Measurements from ENCODE around the gene TBC1D22A. TPM values are rescaled to one million over a fixed set of nuclear protein-coding genes. Genes with fewer than 3 reads are reported as not detected.

Gene TBC1D22A
- polyA plus RNA-seq, 1 donor (not counting 4 experiments of a cell fraction or from before 2014, with no cell fraction given) = 20.9 TPM

DNA sequence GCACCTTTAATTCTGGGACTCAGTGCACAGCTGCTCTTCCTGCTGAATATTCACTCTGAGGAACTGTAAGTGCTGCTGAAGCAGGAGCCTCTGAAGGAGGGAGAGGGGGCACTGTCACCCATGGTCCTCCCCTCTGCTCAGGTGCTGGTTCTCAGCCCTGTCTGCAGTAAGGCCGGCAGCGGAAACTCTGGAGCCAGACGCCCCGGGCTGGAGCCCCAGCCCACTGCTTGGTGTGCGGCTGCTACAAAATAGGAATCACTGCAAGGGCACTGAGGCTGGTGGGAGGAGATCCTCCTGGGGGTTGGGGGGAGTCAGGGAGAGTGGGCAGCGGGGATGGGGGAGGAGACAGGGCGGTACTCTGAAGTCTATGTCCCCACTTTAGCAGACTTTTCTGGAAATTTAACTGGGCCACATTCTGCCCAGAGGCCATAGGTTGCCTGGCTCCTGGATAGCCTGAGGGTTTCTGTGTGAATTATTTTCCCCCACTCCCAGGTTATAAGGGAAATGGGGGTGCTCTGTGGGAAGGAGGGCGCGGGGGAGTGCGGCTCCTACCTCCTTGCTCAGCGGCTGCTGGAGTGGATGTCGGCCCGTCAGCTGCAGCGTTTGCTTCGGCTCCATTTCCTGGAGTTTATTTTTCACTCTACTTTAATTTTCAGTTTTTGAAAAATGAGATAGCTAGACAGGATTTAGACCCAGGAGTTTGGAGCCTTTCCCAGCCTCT is 33.6 kb downstream of the TBC1D22A start:
- peaks cover 39% of the 10 kb centered on the region in 2 experiments for H3K36me3 ChIP-seq (ENCODE audit: control insufficient read depth in 2 of 2, extremely low read depth in 1 of 2, insufficient read depth in 2 of 2, low read length in 2 of 2)
- H3K4me3 ChIP-seq (ENCODE audit: control insufficient read depth in 2 of 3, extremely low read depth in 1 of 3, insufficient read depth in 2 of 3, low read depth in 1 of 3, low read length in 3 of 3) = no peak overlapping the region
- no peaks in the 10 kb centered on the region for H3K9me3 ChIP-seq (ENCODE audit: control insufficient read depth, low read depth, low read length)
- H4K20me1 ChIP-seq (ENCODE audit: control insufficient read depth, extremely low read depth, insufficient read depth, low read length) = peaks cover 5% of the 10 kb centered on the region
- no peak overlapping the region for H3K27ac ChIP-seq (ENCODE audit: control insufficient read depth, insufficient read depth, low read length)
- H2AFZ ChIP-seq (ENCODE audit: control insufficient read depth, low read length) = no peak overlapping the region
- no peaks in the 10 kb centered on the region for H3K27me3 ChIP-seq (ENCODE audit: control insufficient read depth, extremely low read depth, insufficient read depth, low read length)
- H3K79me2 ChIP-seq (ENCODE audit: control insufficient read depth, insufficient read depth, low read length) = peaks cover 30% of the 10 kb centered on the region
- TF ChIP-seq CTCF (optimal IDR thresholded peaks at IDR 0.05 in 1 of 3, IDR thresholded peaks at IDR 0.05 in 1 of 3, conservative IDR thresholded peaks at IDR 0.05 in 1 of 3; ENCODE audit: extremely low read depth in 1 of 3, insufficient read depth in 2 of 3, low read length in 3 of 3) = no peak
- no peak for TF ChIP-seq EZH2 (IDR thresholded peaks at IDR 0.05; ENCODE audit: low read length)
- no peak for FAIRE-seq
- H3K4me2 ChIP-seq (ENCODE audit: control insufficient read depth, extremely low read depth, insufficient read depth, low read depth, low read length) = no peak overlapping the region
- no peak overlapping the region for H3K9ac ChIP-seq (ENCODE audit: control insufficient read depth, extremely low read depth, insufficient read depth, low read length)
- no peak for DNase-seq (ENCODE audit: low read depth, low spot score)
- no peaks in the 10 kb centered on the region for H3K9me1 ChIP-seq (ENCODE audit: control insufficient read depth, extremely low read depth, insufficient read depth, low read length)
- dilution Hi-C loops (cut with MboI; ENCODE audit: extremely low pct_ligation_motif_present, low sequenced_read_pairs) = no loop called here
- peaks cover 17% of the 10 kb centered on the region for H3K4me1 ChIP-seq (ENCODE audit: control insufficient read depth, extremely low read depth, insufficient read depth, low read length)

DNA sequence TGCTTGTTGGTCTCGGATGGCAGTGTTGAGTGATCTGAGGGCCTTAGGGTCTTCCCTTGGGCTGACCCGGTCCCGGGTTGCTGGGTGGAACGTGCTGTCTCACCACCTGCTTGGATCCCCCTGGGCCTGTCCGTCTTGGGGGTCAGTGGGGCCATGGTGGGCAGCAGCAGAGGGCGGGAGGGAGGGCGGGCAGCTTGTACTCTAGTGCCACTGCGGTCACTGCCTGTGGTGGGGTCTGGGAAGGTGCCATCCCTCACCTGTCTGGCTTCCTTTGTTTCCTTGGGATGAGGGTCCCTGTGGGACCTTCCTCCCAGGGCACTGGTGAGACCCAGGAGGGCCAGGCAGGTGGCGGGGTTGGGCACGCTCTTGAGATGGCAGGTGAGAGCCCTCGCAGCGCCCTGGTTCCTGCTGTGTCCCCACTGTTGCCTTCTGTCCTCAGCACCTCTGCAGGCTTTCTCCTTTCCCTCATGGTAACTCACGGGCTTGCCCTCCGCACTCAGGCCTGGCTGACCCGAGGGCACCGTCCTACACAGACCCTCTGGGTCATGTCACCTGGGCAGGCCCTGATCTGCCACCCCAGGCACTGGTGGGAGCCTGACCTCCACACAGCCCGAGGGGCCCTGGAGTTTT is 34.2 kb downstream of the TBC1D22A start:
- FAIRE-seq (no peak), DNase-seq (ENCODE audit: low read depth, low spot score) (no peak)
- Histone ChIP-seq H2AFZ (ENCODE audit: control insufficient read depth, low read length) (no peak overlapping the region), H3K9ac (ENCODE audit: control insufficient read depth, extremely low read depth, insufficient read depth, low read length) (no peak overlapping the region), H3K27ac (ENCODE audit: control insufficient read depth, insufficient read depth, low read length) (no peak overlapping the region), H3K27me3 (ENCODE audit: control insufficient read depth, extremely low read depth, insufficient read depth, low read length) (no peaks in the 10 kb centered on the region), H3K4me1 (ENCODE audit: control insufficient read depth, extremely low read depth, insufficient read depth, low read length) (peaks cover 10% of the 10 kb centered on the region), H3K9me3 (ENCODE audit: control insufficient read depth, low read depth, low read length) (no peaks in the 10 kb centered on the region), H3K4me2 (ENCODE audit: control insufficient read depth, extremely low read depth, insufficient read depth, low read depth, low read length) (no peak overlapping the region), H3K79me2 (ENCODE audit: control insufficient read depth, insufficient read depth, low read length) (peaks cover 32% of the 10 kb centered on the region), H3K4me3 (ENCODE audit: control insufficient read depth in 2 of 3, extremely low read depth in 1 of 3, insufficient read depth in 2 of 3, low read depth in 1 of 3, low read length in 3 of 3) (no peak overlapping the region), H3K9me1 (ENCODE audit: control insufficient read depth, extremely low read depth, insufficient read depth, low read length) (no peaks in the 10 kb centered on the region), H4K20me1 (ENCODE audit: control insufficient read depth, extremely low read depth, insufficient read depth, low read length) (peaks cover 5% of the 10 kb centered on the region), H3K36me3 (ENCODE audit: control insufficient read depth in 2 of 2, extremely low read depth in 1 of 2, insufficient read depth in 2 of 2, low read length in 2 of 2) (peaks cover 44% of the 10 kb centered on the region in 2 experiments)
- no peak for TF ChIP-seq CTCF (optimal IDR thresholded peaks at IDR 0.05 in 1 of 3, IDR thresholded peaks at IDR 0.05 in 1 of 3, conservative IDR thresholded peaks at IDR 0.05 in 1 of 3; ENCODE audit: extremely low read depth in 1 of 3, insufficient read depth in 2 of 3, low read length in 3 of 3)
- no peak for TF ChIP-seq EZH2 (IDR thresholded peaks at IDR 0.05; ENCODE audit: low read length)
- dilution Hi-C loops (cut with MboI; ENCODE audit: extremely low pct_ligation_motif_present, low sequenced_read_pairs) = no loop called here

Measured in keratinocyte (primary cell).